Fibroblast of lung (primary cell): Measurements from ENCODE around the gene MLF1.

Source experiments
- CTCF ChIP-seq, 2 donors: IDR thresholded peaks in 1 of 2; conservative IDR thresholded peaks in 1 of 2; 1 replicate in 1 of 2; 2 replicates in 1 of 2; pipeline ENCODE4 v1.5.1; 2011 to 2012; ENCODE audit warnings: low read length in 2 of 2, control low read depth in 1 of 2, inconsistent platforms in 1 of 2, low read depth in 1 of 2, mild to moderate bottlenecking in 1 of 2
- EZH2 ChIP-seq: IDR thresholded peaks from 2 replicates; pipeline ENCODE4 v1.5.1; 2012; ENCODE audit warnings: low read length, control low read depth, mild to moderate bottlenecking; ENCODE audit errors: missing control alignments

GRCh38 chr3:158548691-158549090 is 22.3 kb upstream of the MLF1 start:
- TF ChIP-seq CTCF (conservative IDR thresholded peaks at IDR 0.05 in 1 of 2, IDR thresholded peaks at IDR 0.05 in 1 of 2; ENCODE audit: low read depth in 1 of 2, low read length in 2 of 2) (no peak), EZH2 (no peak)
